CD4-positive, alpha-beta T cell treated with Interleukin-6 at 100 ng/mL for 8 hours (primary cell): Measurements from ENCODE around the gene CTRL.

ENCODE experiments used
- DNase-seq: peaks from one replicate; pipeline ENCODE4 v3.0.0-alpha.2; 2020; ENCODE audit warnings: mixed read lengths, low spot score

CTRL gene

DNA sequence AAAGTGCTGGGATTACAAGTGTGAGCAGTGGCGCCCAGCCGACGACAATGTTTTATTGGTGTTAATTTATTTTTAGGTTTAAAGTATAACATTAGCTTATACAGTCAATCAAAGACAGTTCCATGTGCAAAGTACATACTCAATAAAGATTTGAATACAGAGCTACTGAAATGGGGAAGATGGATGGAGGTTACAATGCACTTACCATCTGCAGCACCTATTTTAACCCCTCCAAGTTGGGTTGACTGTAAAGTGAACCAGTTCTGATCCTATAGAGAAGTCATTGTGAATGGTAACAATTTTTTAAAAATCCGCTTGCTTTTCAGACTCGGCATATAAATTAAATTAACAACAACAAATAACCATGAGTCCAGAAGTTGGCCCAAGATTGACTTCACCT lies 39.3 kb downstream of the CTRL start:
- no peak for DNase-seq

DNA sequence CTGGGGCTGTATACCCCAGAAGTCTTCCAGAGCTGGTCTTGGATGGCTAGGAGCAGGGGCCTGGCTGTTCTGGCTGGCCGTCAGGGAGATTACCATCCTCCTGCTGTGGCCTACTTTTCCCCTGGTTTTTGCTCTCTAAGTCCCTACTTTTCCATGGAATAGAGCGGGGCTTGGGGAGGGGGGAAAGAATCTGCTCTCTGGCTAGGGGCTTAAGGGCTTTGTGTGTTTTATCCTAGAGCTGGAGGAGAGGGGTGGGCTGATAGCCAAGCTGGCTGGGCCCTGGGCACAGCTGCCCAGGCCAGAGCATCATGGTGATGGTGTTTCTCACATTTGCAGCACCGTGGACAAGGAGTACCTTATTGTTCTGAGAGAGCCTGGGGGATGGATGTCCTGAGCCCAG lies 43.3 kb downstream of the CTRL start:
- no peak for DNase-seq

- no peak for DNase-seq
Measured at GRCh38 chr16:67886387-67886786, 45.3 kb downstream of the CTRL start.

DNA sequence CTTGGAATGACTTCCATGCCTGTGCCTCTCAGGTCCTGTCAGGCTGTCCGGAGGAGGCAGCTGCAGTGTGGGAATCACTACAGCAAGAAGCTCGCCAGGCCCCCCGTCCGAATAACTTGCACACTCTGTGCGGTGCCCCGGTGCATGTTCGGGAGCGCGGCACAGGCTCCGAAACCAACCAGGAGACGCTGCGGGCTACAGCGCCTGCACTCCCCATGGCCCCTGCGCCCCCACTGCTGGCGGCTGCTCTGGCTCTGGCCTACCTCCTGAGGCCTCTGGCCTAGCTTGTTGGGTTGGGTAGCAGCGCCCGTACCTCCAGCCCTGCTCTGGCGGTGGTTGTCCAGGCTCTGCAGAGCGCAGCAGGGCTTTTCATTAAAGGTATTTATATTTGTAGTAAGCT lies 45.7 kb downstream of the CTRL start:
- DNase-seq = no peak

GRCh38 chr16:67885545-67885944 lies 46.1 kb downstream of the CTRL start:
- no peak for DNase-seq

DNA sequence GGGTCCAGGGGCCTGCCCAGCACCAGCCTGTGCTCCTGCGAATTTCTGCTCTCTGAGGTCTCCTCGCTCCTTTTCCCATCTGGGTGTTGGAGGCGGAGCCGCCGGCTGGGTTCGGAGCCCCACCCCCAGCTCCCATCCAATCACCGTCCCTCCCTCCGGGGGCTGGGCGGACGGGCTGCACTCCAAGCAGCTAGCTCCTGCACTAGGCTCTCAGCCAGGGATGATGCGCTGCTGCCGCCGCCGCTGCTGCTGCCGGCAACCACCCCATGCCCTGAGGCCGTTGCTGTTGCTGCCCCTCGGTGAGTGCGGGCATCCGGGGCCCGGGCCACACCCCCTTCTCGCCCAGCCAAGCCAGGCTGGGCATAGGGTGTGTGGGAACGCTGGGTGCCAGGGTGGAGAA lies 47.0 kb downstream of the CTRL start, which contains the start of gene NRN1L:
TSS of gene NRN1L (plus strand) at position 202 of the 400 bp plus-strand sequence. CDS start at position 221, 19 bp downstream.
- DNase-seq = no peak

DNA sequence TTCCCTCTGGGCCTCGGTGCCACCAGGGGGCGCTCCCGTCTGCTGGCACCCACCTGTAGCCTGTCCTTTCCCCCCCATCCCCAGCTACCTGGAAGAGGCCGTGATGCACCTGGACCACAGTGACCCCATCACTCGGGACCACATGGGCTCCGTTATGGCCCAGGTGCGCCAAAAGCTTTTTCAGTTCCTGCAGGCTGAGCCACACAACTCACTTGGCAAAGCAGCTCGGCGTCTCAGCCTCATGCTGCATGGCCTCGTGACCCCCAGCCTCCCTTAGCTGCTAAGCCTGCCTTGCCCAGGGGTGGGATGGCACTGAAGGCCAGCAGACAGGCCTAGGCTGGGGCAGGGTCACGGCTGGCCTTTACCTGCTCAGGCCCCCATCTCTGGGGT lies 47.8 kb downstream of the CTRL start:
- DNase-seq = peak; percentile 65

DNA sequence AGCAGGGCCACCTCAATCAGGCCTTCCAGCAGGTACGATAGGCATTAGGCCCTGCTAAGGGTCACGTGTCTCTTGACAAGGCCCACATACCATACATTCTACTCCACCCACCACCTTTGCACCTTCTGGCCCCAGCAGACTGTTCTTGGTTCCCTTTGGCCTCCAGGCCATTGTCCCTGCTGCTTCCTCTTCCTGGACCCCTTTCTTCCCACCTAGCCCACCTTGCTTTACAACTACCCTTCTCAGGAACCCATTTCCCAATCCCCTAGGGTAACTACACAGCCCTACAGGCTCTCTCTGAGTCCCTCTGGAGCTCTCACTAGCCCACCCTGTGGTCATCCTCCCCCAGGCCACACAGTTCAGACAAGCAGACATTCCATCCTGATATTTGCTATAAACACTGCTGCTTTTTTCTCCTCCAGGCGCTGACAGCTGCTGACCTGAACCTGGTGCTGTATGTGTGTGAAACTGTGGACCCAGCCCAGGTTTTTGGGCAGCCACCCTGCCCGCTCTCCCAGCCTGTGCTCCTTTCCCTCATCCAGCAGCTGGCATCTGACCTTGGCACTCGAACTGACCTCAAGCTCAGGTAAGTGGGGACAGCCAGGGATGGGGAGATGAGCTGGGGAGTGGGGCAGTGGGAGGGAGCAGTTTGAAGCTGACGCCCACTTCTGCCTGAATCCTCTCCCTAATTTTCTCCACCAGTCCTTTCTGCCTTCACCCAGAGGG lies 48.4 kb downstream of the CTRL start:
- DNase-seq = no peak

DNA sequence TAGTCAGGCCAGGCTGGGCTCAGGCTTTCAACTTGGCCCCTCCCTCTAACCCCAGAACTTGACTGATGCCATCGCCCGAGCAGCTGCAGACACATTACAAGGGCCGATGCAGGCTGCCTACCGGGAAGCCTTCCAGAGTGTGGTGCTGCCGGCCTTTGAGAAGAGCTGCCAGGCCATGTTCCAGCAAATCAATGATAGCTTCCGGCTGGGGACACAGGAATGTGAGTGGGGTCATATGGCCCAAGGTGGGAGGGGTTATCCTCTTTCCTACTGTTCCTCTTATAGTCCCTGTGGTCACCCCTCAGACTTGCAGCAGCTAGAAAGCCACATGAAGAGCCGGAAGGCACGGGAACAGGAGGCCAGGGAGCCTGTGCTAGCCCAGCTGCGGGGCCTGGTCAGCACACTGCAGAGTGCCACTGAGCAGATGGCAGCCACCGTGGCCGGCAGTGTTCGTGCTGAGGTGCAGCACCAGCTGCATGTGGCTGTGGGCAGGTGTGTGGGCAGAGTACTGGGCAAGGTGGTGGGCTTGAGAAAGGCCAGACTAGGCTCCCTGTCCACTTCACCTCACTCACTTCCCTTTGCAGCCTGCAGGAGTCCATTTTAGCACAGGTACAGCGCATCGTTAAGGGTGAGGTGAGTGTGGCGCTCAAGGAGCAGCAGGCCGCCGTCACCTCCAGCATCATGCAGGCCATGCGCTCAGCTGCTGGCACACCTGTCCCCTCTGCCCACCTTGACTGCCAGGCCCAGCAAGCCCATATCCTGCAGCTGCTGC lies 49.1 kb downstream of the CTRL start:
- no peak for DNase-seq

DNA sequence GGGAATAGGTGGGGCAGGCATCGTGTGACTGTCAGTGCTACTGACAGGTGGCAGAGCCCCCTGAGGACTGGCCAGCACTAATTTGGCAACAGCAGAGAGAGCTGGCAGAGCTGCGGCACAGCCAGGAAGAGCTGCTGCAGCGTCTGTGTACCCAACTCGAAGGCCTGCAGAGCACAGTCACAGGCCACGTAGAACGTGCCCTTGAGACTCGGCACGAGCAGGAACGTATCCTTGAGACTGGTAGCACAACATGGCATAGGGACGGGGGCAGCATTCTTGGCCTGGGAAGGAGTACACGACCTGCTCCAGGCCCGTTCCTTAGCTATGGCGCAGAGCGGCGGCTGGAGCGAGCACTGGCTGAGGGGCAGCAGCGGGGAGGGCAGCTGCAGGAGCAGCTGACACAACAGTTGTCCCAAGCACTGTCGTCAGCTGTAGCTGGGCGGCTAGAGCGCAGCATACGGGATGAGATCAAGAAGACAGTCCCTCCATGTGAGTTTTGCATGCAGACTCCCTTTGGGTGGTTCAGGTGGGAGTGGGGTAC lies 50.0 kb downstream of the CTRL start:
- DNase-seq = no peak

GRCh38 chr16:67880584-67880983 lies 51.1 kb downstream of the CTRL start:
- DNase-seq = no peak

DNA sequence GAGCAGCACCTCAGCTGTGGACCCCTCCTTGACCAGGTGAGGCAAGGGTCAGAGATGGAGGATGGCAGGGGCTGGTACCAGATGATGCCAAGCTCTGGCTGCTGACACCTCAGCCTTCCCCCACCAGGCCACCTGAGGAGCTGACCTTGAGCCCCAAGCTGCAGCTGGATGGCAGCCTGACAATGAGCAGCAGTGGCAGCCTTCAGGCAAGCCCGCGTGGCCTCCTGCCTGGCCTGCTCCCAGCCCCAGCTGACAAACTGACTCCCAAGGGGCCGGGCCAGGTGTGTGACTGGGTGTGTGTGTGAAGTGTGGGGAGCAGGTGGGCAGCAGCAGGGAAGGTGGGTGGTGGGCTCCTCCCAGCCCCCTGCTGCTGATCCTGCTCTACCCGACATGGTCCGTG lies 51.7 kb downstream of the CTRL start:
- no peak for DNase-seq
